MM.1S (cell line): ENCODE measurements around the gene PRELID3B.

ENCODE experiments used
- DNase-seq: peaks from one replicate; pipeline ENCODE4 v3.0.0-alpha.2; 2015
- H2AFZ ChIP-seq: fragments of 300-600 bp; sonication (generic); 2 replicates; pipeline ENCODE4 v1.6.0; 2016; ENCODE audit warnings: antibody characterized with exemption, low read length
- H3F3A ChIP-seq: fragments of 300-600 bp; sonication (generic); 2 replicates; pipeline ENCODE4 v1.6.1; 2016; ENCODE audit warnings: mild to moderate bottlenecking, antibody characterized with exemption, low read length, moderate library complexity, mixed read lengths; ENCODE audit not compliant: insufficient read depth
- H3K27ac ChIP-seq: fragments of 300-600 bp; sonication (generic); 2 replicates; pipeline ENCODE4 v1.5.1; 2016; ENCODE audit warnings: mild to moderate bottlenecking, low read length
- H3K27me3 ChIP-seq: fragments of 300-600 bp; sonication (generic); replicated peaks from 2 replicates; pipeline ENCODE4 v1.6.0; 2016; ENCODE audit warnings: low read length; ENCODE audit not compliant: insufficient read depth
- H3K36me3 ChIP-seq: fragments of 300-600 bp; sonication (generic); replicated peaks from 2 replicates; pipeline ENCODE4 v1.6.1; 2016; ENCODE audit warnings: mild to moderate bottlenecking, low read length, mixed read lengths; ENCODE audit not compliant: insufficient read depth
- H3K4me1 ChIP-seq: fragments of 300-600 bp; sonication (generic); 2 replicates; pipeline ENCODE4 v1.6.1; 2016; ENCODE audit warnings: low read length, mixed read lengths
- H3K4me2 ChIP-seq: fragments of 300-600 bp; sonication (generic); 2 replicates; pipeline ENCODE4 v1.6.0; 2016; ENCODE audit warnings: low read depth, low read length
- H3K4me3 ChIP-seq: fragments of 300-600 bp; sonication (generic); 2 replicates; pipeline ENCODE4 v1.5.1; 2016; ENCODE audit warnings: low read length, mixed read lengths
- H3K79me2 ChIP-seq: fragments of 300-600 bp; sonication (generic); 2 replicates; pipeline ENCODE4 v1.6.1; 2016; ENCODE audit warnings: mixed run types, low read length, mixed read lengths
- H3K9ac ChIP-seq: fragments of 300-600 bp; sonication (generic); 2 replicates; pipeline ENCODE4 v1.6.1; 2016; ENCODE audit warnings: low read length, mixed read lengths
- H3K9me2 ChIP-seq: fragments of 300-600 bp; sonication (generic); replicated peaks from 2 replicates; pipeline ENCODE4 v1.6.1; 2016; ENCODE audit warnings: mild to moderate bottlenecking, low read length, mixed read lengths; ENCODE audit not compliant: insufficient read depth
- H3K9me3 ChIP-seq: fragments of 300-600 bp; sonication (generic); replicated peaks from 2 replicates; pipeline ENCODE4 v1.6.1; 2016; ENCODE audit warnings: mild to moderate bottlenecking, low read length, mixed read lengths; ENCODE audit not compliant: insufficient read depth
- H4K20me1 ChIP-seq: fragments of 300-600 bp; sonication (generic); 2 replicates; pipeline ENCODE4 v1.6.1; 2016; ENCODE audit warnings: mild to moderate bottlenecking, low read length, moderate library complexity, mixed read lengths; ENCODE audit not compliant: insufficient read depth
- EZH2 ChIP-seq: fragments of 300-600 bp; sonication (generic); optimal IDR thresholded peaks from 2 replicates; pipeline ENCODE3; 2017; ENCODE audit warnings: low read depth, mild to moderate bottlenecking, antibody characterized with exemption, low read length, mixed read lengths
- EZH2phosphoT487 ChIP-seq: fragments of 300-600 bp; sonication (generic); IDR thresholded peaks from 2 replicates; pipeline ENCODE4 v1.6.1; 2018; ENCODE audit warnings: antibody characterized with exemption, low read length
- TF ChIP-seq, protein P1 (sequence below): fragments of 300-600 bp; sonication (generic); IDR thresholded peaks from 2 replicates; pipeline ENCODE4 v1.5.1; 2016; ENCODE audit warnings: antibody characterized with exemption, low read length, mixed read lengths

Gene PRELID3B

DNA sequence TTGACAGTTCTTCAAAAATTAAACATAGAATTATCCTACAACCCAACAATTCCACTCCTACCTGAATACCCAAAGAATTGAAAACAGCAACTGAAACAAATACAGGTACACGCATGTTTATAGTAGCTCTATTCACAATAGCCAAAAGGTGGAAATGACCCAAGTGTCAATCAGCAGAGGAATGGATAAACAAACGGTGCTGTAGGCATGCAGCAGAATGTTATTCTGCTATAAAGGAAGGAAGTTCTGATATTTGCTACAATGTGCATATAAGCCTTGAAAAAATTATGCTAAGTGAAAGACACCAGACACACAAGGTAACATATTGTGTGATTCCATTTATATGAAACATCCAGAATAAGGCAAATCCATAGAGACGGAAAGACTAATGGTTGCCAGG is 38.5 kb upstream of the PRELID3B start:
- no peak overlapping the region for H2AFZ ChIP-seq
- no peaks in the 10 kb centered on the region for H3K4me1 ChIP-seq
- no peaks in the 10 kb centered on the region for H3K79me2 ChIP-seq
- no peak overlapping the region for H3K4me2 ChIP-seq
- no peak overlapping the region for H3K9ac ChIP-seq
- H3K27me3 ChIP-seq = peaks cover 71% of the 10 kb centered on the region
- H3K27ac ChIP-seq = no peak overlapping the region
- no peaks in the 10 kb centered on the region for H3K36me3 ChIP-seq
- H4K20me1 ChIP-seq = no peaks in the 10 kb centered on the region
- H3K9me2 ChIP-seq = no peaks in the 10 kb centered on the region
- no peak overlapping the region for H3K4me3 ChIP-seq
- no peaks in the 10 kb centered on the region for H3K9me3 ChIP-seq
- DNase-seq = no peak
- H3F3A ChIP-seq = no peaks in the 10 kb centered on the region
- TF ChIP-seq, protein P1, sequence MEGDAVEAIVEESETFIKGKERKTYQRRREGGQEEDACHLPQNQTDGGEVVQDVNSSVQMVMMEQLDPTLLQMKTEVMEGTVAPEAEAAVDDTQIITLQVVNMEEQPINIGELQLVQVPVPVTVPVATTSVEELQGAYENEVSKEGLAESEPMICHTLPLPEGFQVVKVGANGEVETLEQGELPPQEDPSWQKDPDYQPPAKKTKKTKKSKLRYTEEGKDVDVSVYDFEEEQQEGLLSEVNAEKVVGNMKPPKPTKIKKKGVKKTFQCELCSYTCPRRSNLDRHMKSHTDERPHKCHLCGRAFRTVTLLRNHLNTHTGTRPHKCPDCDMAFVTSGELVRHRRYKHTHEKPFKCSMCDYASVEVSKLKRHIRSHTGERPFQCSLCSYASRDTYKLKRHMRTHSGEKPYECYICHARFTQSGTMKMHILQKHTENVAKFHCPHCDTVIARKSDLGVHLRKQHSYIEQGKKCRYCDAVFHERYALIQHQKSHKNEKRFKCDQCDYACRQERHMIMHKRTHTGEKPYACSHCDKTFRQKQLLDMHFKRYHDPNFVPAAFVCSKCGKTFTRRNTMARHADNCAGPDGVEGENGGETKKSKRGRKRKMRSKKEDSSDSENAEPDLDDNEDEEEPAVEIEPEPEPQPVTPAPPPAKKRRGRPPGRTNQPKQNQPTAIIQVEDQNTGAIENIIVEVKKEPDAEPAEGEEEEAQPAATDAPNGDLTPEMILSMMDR = no peak
- TF ChIP-seq EZH2phosphoT487 (no peak), EZH2 (no peak)

DNA sequence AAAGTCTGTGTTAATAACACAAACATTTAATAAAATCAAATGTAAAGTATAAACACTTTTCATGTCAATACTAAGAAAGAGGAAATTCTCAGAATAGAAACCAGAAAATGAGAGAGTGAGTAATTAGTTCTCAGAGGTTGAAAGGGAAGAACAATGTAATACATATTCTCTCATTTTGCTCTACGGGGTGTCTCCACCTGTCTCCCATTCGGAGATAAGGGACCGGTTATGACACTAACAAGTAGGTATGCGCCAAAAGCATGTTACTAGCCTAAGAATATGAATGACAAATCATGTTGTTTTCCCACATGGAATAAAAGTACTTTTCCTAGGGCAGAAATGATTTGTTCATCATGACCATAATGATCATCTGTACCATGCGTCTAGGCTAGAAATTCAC is 35.6 kb upstream of the PRELID3B start:
- no peaks in the 10 kb centered on the region for H4K20me1 ChIP-seq
- H3K27me3 ChIP-seq = peaks cover 72% of the 10 kb centered on the region
- DNase-seq = no peak
- no peak overlapping the region for H3K4me3 ChIP-seq
- H3K36me3 ChIP-seq = no peaks in the 10 kb centered on the region
- no peaks in the 10 kb centered on the region for H3K9me2 ChIP-seq
- H2AFZ ChIP-seq = no peak overlapping the region
- H3K27ac ChIP-seq = no peak overlapping the region
- TF ChIP-seq EZH2phosphoT487 = no peak
- H3K9ac ChIP-seq = no peak overlapping the region
- H3K4me1 ChIP-seq = no peaks in the 10 kb centered on the region
- no peaks in the 10 kb centered on the region for H3K79me2 ChIP-seq
- H3K9me3 ChIP-seq = no peaks in the 10 kb centered on the region
- no peak overlapping the region for H3K4me2 ChIP-seq
- no peaks in the 10 kb centered on the region for H3F3A ChIP-seq

DNA sequence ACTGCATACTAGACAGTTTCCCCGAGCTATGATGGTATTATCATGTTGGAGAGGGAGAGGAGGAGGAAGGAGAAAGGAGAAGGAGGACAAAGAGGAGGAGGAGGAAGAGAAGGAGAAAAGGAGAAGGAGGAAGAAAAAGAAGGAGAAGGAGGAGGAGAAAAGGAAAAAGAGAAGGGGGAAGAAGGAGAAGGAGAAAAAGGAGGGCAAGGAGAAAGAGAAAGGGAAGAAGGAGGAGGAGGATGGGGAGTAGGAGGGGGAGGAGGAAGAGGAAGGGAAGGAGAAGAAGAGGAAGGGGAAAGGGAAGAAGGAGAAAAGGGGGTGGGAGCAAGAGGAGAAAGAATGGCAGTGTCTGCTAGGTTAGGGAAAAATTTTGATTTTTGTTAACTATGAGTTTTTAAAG is 35.1 kb upstream of the PRELID3B start:
- H3K36me3 ChIP-seq = no peaks in the 10 kb centered on the region
- TF ChIP-seq, protein P1 = no peak
- no peak for TF ChIP-seq EZH2
- TF ChIP-seq EZH2phosphoT487 = no peak
- no peak overlapping the region for H3K9ac ChIP-seq
- H3K4me3 ChIP-seq = no peak overlapping the region
- H2AFZ ChIP-seq = no peak overlapping the region
- H3F3A ChIP-seq = no peaks in the 10 kb centered on the region
- no peaks in the 10 kb centered on the region for H3K79me2 ChIP-seq
- no peak overlapping the region for H3K4me2 ChIP-seq
- peaks cover 72% of the 10 kb centered on the region for H3K27me3 ChIP-seq
- no peak for DNase-seq
- H3K9me3 ChIP-seq = no peaks in the 10 kb centered on the region
- no peaks in the 10 kb centered on the region for H3K4me1 ChIP-seq
- no peaks in the 10 kb centered on the region for H4K20me1 ChIP-seq
- H3K9me2 ChIP-seq = no peaks in the 10 kb centered on the region
- H3K27ac ChIP-seq = no peak overlapping the region

DNA sequence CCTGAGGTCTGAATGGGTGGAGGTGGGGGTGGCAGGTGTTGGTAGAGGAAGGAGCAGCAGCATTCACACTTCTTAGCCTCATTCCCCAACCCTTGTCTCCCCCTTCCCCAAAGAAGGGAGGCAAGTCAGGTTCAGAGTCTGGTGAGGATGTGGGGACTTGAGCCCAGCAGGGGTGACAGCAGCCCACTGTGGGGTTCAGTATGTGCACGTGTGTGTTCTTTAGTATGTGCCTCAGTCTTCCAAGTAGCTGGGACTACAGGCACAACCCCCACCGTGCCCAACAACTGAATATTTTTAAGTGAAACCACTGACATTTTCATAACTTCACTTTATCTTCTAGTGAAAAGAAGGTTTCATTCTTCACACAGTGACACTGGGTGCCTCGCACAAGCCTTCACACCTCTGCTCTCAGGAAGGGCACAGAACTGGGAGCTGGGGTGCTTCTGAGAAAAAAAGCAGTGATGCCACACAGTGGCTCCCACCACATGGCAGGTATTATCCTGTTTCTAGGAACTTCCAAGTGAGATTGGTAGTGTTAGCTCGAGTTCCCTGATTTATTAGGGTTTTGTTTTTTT is 33.4 kb upstream of the PRELID3B start:
- Histone ChIP-seq H3F3A (no peaks in the 10 kb centered on the region), H3K27me3 (peaks cover 79% of the 10 kb centered on the region), H3K4me1 (no peaks in the 10 kb centered on the region), H3K4me2 (no peak overlapping the region), H3K79me2 (no peaks in the 10 kb centered on the region), H4K20me1 (no peaks in the 10 kb centered on the region), H3K9me2 (no peaks in the 10 kb centered on the region), H3K4me3 (no peak overlapping the region), H2AFZ (no peak overlapping the region), H3K9me3 (no peaks in the 10 kb centered on the region), H3K36me3 (no peaks in the 10 kb centered on the region), H3K27ac (no peak overlapping the region), H3K9ac (no peak overlapping the region)
- no peak for DNase-seq
- TF ChIP-seq EZH2 = no peak
- no peak for TF ChIP-seq EZH2phosphoT487
- TF ChIP-seq, protein P1 = no peak
